ENCODE measurements around the gene PCBP3.
A peak's percentile ranks its signal among the peaks of the same experiment; 100 is the strongest.

PCBP3 gene

DNA sequence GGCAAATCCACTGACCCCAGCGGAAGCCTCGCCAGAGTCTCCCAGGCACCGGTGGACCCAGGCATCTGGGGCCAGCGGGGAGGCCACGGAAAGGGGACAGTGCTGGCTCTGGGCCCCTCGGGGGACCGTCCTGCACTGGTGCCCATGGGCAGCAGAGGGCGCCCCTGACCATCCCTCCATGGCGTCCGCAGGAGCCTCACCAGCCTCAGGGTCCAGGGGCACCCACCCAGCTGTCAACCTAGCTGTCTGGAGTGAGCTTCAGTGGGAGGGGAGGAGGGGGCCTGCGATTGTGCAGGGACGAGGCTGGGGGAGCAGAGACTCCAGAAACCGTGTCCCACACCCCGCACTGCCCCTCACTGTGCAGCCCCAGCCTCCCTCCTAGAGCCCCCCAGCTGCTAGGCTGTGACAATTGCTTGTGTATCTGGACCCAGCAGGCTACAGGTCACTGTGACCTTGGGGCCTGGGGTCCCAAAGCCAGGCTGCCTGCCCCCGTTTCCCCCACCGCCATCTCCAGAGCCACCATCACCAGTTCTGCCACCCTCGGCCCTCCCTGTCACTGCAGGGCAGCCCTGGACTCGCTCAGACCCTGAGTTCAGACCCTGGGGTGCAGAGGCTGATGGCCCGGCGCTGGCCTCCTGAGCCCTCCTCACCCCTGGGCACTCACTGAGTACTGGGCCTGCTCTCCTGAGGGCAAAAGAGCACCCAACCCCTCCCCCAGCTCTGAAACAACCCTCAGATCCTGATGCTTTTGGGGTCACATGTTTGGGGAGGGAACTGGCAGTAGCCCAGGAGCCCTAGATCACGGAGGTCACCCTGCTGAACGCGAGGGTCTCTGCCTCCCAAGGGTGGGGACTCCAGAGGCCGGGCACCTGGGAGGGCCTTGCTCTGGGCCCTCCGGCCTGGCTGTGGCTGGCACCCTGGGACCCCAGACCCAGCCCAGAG is 327.4 kb downstream of the PCBP3 start:
- in situ Hi-C loops (cut with HindIII; ENCODE audit: low sequenced_read_pairs) = no loop called here
- no peak for DNase-seq (ENCODE audit: low read depth)
- TF ChIP-seq, protein P1, sequence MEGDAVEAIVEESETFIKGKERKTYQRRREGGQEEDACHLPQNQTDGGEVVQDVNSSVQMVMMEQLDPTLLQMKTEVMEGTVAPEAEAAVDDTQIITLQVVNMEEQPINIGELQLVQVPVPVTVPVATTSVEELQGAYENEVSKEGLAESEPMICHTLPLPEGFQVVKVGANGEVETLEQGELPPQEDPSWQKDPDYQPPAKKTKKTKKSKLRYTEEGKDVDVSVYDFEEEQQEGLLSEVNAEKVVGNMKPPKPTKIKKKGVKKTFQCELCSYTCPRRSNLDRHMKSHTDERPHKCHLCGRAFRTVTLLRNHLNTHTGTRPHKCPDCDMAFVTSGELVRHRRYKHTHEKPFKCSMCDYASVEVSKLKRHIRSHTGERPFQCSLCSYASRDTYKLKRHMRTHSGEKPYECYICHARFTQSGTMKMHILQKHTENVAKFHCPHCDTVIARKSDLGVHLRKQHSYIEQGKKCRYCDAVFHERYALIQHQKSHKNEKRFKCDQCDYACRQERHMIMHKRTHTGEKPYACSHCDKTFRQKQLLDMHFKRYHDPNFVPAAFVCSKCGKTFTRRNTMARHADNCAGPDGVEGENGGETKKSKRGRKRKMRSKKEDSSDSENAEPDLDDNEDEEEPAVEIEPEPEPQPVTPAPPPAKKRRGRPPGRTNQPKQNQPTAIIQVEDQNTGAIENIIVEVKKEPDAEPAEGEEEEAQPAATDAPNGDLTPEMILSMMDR (IDR thresholded peaks at IDR 0.05; ENCODE audit: low read depth, low read length, missing control alignments) = peak; percentile 91
- no peak overlapping the region for H3K4me3 ChIP-seq (ENCODE audit: low read depth, low read length)

DNA sequence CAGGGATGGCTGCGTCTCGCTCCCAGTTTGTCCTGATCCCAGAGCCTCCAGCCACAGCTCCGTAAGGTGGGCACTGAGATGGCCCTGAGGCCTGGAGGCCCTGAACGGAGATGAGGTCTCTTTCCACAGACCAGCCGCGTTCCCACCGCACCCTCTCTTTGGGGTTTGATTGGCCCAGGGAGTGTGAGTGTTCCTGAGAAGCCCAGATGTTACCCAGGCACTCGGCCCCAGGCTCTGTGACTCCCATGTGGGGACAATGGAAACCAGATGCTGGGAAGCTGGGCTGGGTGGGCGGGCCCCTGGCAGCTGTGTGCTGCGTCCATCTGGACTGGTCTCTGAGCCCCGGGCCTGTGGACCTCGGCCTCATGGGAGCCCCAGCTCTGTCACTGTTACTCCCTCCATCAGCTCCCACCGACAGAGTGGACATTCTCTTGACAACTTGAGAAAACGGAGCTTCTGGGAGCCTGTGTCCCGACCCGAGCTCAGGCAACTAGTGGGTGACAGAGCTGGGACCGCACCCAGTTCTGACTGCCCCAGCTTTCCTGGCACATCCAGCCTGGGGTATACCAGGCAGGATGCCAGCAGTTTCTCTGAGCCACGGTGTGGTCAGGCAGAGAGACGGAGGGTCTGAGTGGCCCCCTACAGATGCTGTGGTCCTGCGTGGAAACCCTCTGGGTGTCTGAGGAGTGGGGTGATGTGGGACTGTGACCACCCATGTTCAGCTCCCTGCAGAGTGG is 328.3 kb downstream of the PCBP3 start:
- DNase-seq (ENCODE audit: low read depth) = no peak
- TF ChIP-seq, protein P1 (IDR thresholded peaks at IDR 0.05; ENCODE audit: low read depth, low read length, missing control alignments) = no peak
- no peak overlapping the region for H3K4me3 ChIP-seq (ENCODE audit: low read depth, low read length)
- in situ Hi-C loops (cut with HindIII; ENCODE audit: low sequenced_read_pairs) = no loop called here

DNA sequence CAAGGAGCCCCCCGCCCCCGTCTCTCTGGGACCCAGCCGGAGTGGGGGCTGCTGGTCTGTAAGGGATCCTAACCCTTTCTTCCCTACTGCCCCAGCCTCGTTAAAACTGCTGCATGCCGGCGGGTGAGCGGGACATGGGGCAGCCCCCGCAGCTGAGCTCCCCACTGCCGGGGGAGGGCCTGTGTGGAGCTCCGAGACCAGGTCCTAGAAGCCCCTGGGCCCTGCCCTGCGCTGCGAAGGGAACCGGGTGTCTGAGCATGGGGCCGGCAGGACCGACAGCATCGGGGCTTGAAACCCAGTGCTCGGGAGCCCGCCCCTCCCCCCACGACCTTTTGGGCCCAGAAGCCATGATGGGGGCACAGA is 328.8 kb downstream of the PCBP3 start:
- DNase-seq (ENCODE audit: low read depth) = no peak
- H3K4me3 ChIP-seq (ENCODE audit: low read depth, low read length) = no peak overlapping the region
- in situ Hi-C loops (cut with HindIII; ENCODE audit: low sequenced_read_pairs) = no loop called here
- TF ChIP-seq, protein P1 (IDR thresholded peaks at IDR 0.05; ENCODE audit: low read depth, low read length, missing control alignments) = no peak

DNA sequence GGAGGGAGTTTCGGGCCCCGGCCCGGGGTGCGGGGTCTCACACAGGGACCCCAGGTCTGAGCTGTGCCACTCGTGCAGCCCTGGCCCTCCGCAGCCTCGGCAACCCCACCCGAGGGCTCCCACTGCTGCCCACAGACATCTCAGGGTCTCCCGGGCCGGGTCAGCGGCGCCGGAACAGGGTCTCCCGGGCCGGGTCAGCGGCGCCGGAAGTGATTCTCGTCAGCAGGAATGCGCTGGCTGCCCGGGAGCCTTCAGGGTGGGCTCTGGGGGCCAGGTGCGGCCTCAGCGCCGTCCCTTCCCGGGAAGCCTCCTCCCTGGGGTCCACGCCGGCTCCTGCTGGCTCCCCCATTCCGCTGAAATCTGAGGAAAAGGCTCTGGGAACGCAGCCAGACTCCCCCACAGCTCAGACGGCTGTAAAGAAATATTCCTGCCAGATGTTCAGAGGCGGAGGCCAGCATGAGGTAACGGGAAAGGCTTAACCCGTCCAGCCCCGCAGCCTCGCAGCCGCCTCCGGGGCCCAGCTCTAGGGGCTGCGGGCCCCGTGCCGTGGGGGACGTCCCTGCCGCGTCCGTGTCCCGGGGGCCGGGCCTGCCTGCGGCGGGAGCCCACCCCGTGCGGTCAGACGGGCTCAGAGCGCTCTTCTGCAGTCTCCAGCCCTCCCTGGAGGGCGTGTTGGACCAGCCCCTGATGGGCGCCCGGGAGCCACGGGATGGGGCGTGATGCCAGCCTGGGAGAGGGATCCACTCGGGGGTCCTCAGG is 329.4 kb downstream of the PCBP3 start:
- in situ Hi-C loops (cut with HindIII; ENCODE audit: low sequenced_read_pairs) = no loop called here
- TF ChIP-seq, protein P1 (IDR thresholded peaks at IDR 0.05; ENCODE audit: low read depth, low read length, missing control alignments) = no peak
- DNase-seq (ENCODE audit: low read depth) = peak; percentile 80
- peak overlapping the region; percentile 30 for H3K4me3 ChIP-seq (ENCODE audit: low read depth, low read length)

DNA sequence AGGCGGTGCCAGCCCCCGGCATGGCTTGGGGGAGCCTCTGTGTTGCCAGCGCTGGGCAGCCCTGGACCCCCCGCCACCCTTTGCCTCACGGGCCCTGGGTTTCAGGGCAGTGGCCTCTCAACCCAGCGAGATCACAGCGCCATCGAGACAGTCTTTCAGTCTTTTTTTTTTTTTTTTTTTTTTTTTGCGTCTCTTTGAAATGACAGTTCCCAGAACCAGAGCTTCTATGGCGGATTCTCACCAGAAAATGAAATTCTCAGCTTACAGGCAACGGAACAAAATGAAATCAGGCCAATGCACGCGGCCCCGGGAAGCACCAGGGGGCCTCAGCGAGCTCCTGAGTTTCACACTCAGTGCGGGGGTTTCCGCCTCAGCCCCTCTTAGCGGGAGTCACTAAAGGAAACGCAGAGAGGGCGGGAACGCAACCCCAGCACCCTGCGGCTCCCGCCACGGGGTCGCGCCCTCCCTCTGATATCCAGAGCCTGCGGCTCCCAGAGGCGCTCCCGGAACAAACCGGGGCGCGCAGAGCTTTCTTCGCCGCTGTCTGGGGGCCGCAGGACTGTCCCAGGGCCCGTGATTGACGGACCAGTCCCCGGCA is 330.0 kb downstream of the PCBP3 start:
- TF ChIP-seq, protein P1 (IDR thresholded peaks at IDR 0.05; ENCODE audit: low read depth, low read length, missing control alignments) = peak; percentile 73
- DNase-seq (ENCODE audit: low read depth) = peak; percentile 75
- peak overlapping the region; percentile 30 for H3K4me3 ChIP-seq (ENCODE audit: low read depth, low read length)
- in situ Hi-C loops (cut with HindIII; ENCODE audit: low sequenced_read_pairs) = no loop called here

Measured in astrocyte of the cerebellum (primary cell).